Renal cortex interstitium (tissue), 11 donors: Measurements from ENCODE around the gene STK17B. TPM values are rescaled to one million over a fixed set of nuclear protein-coding genes. Genes with fewer than 3 reads are reported as not detected.
"Not testable (repeated sequence)": the region's sequence is repeated elsewhere in the genome, so short reads cannot be mapped to it uniquely, and the experiment has no call there.

ENCODE experiments used
- DNase-seq, 11 donors: peaks; one replicate each; pipeline ENCODE4 v3.0.0-alpha.2; 2013; ENCODE audit warnings: low read depth in 9 of 11, low spot score in 4 of 11; ENCODE audit errors: extremely low read depth in 1 of 11
- polyA plus RNA-seq, 3 donors: library from polyadenylated mRNA; unstranded; fragments of 120-200 nt; gene quantifications; one replicate each; pipeline ENCODE4 v1.2.1, GENCODE V29; 2013; ENCODE audit not compliant: insufficient read length in 3 of 3

Gene STK17B
- polyA plus RNA-seq, 3 donors, result 9.2 to 15.0 (median 10.9) TPM

GRCh38 chr2:196097864-196098660 lies 73.3 kb downstream of the STK17B start:
- DNase-seq, result no peak

- DNase-seq, result no peak
Measured at GRCh38 chr2:196096982-196097745, 74.2 kb downstream of the STK17B start.

GRCh38 chr2:196096264-196096663 lies 75.1 kb downstream of the STK17B start:
- DNase-seq, result no peak

GRCh38 chr2:196089448-196089847 lies 81.9 kb downstream of the STK17B start:
- DNase-seq, result not testable (repeated sequence)

GRCh38 chr2:196088203-196088602 lies 83.2 kb downstream of the STK17B start:
- DNase-seq, result no peak

GRCh38 chr2:196086517-196087368 lies 84.6 kb downstream of the STK17B start:
- no peak for DNase-seq

- no peak for DNase-seq
Measured at GRCh38 chr2:196083601-196084000, 87.8 kb downstream of the STK17B start.

Other genes starting within 250 kb of the STK17B start
- gene DNAH7, start 102.7 kb downstream of the STK17B start, polyA plus RNA-seq, result 1 to 10 TPM; 6.5 to 9.7 (median 8.9) TPM